Stomach (tissue), 9 donors: ENCODE data around the gene MAPT. TPM values are rescaled to one million over a fixed set of nuclear protein-coding genes. Genes with fewer than 3 reads are reported as not detected.

ENCODE experiments used
- DNase-seq, 2 donors: peaks; one replicate each; pipeline versions ENCODE4 v3.0.0 to v3.0.0-alpha.2; 2013 to 2019
- H3K27ac ChIP-seq, 5 donors: fragments of 200-600 bp in 4 of 5; sonication (generic) in 4 of 5; one replicate each; pipeline ENCODE4 v1.5.1; 2013 to 2019; ENCODE audit warnings: mild to moderate bottlenecking in 1 of 5, moderate library complexity in 1 of 5
- H3K27me3 ChIP-seq, 3 donors: fragments of 200-600 bp; sonication (generic); one replicate each; pipeline ENCODE4 v1.5.1; 2017 to 2019; ENCODE audit warnings: mixed run types in 1 of 3
- H3K36me3 ChIP-seq, 4 donors: fragments of 200-600 bp; sonication (generic); 1 replicate in 3 of 4; 2 replicates in 1 of 4; pipeline ENCODE4 v1.5.1; 2016 to 2019
- H3K4me1 ChIP-seq, 4 donors: fragments of 200-600 bp; sonication (generic); one replicate each; pipeline ENCODE4 v1.5.1; 2016 to 2019
- H3K4me3 ChIP-seq, 4 donors: fragments of 200-600 bp; sonication (generic) in 3 of 4; one replicate each; pipeline ENCODE4 v1.5.1; 2016 to 2019; ENCODE audit warnings: mild to moderate bottlenecking in 1 of 4
- H3K9me3 ChIP-seq, 4 donors: fragments of 200-600 bp; sonication (generic); one replicate each; pipeline ENCODE4 v1.5.1; 2016 to 2019
- EP300 ChIP-seq: sonication (generic); formaldehyde crosslinking; IDR thresholded peaks from one replicate; pipeline ENCODE4 v1.6.1; 2017; ENCODE audit warnings: antibody characterized with exemption
- POLR2A ChIP-seq, 4 donors: fragments of 450-650 bp; IDR thresholded peaks; one replicate each; pipeline ENCODE4 v1.6.1; 2016; ENCODE audit warnings: antibody characterized with exemption in 4 of 4, control low read depth in 2 of 4, mild to moderate bottlenecking in 1 of 4, moderate library complexity in 1 of 4
- POLR2AphosphoS5 ChIP-seq, 3 donors: sonication (generic); formaldehyde crosslinking; IDR thresholded peaks; one replicate each; pipeline ENCODE4 v1.6.1; 2016; ENCODE audit warnings: antibody characterized with exemption in 3 of 3
- WGBS, 5 donors: extraction: QIAGEN DNeasy Blood & Tissue Kit in 3 of 5; methylation state at CpG; one replicate each; pipeline versions ENCODE4 v1.1.5 to v1.1.7; 2013 to 2018; 5-methylcytosine and 5-hydroxymethylcytosine counted together
- intact Hi-C: fragments of 100-400 bp; cut with DNase I; formaldehyde crosslinking; loops from one replicate; pipeline ENCODE4 v1.15.1; 2023; ENCODE audit warnings: low total_unique reads
- polyA plus RNA-seq, 3 donors: library from polyadenylated mRNA; stranded (reverse); fragments of 200-250 nt; gene quantifications; one replicate each; pipeline ENCODE4 v1.2.3, GENCODE V29; 2013
- total RNA-seq, 5 donors: library from RNA; depleted of rRNA; stranded (reverse); fragments of >200 nt; gene quantifications; one replicate each; pipeline versions ENCODE4 v1.1.0 to v1.2.3, GENCODE V29; 2014 to 2016
- TF ChIP-seq, protein P1 (sequence below), 7 experiments: fragments of 450-650 bp in 4 of 7; fragments of 200-600 bp in 3 of 7; sonication (generic) in 3 of 7; IDR thresholded peaks; one replicate each; pipeline ENCODE4 v1.5.1; 2016 to 2019; ENCODE audit warnings: antibody characterized with exemption in 7 of 7, control low read depth in 2 of 7, mild to moderate bottlenecking in 1 of 7
- donor health status: healthy with polysubstance abuse.
- donor health status: Bipolar disorder and iron deficiency.
- donor health status: healthy.

The MAPT gene
- total and polyA plus RNA-seq, 8 donors: 0.44 to 4.1 (median 1.7) TPM; not detected in 1

DNA sequence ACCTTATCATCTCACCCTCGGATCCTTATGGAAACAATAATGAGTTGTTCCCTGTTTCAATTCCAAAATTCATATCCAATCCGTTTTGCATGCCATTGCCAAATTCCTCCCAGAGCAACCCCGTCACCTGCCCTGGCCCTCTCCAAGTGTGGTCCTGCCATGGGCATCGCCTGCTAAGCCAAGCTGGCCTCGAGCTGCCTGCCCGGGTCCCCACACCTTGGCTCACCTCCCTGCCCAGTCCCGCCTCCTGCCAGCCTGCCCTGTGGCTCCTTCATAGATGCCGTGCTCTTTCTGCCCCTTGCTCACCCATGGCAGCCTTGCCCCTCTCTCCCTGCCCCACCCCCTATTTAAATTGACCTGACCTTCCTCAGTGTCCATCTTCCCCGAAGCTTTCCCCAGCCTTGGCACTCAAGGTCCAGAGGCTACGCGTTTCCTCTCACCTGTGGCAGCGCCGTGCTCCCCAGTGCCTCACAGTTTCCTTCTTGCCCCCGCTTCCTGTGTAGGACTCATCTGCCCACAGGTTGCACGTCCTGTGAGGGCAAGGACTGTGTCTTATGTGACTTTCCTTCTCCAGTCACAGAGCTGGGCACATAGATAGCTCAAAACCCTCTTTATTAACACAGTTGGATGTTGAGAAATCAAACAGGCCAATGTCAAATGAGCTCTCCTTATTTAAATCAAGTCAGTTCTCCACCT lies 12.7 kb downstream of the MAPT start:
- DNase-seq: no peak
- Histone ChIP-seq H3K4me3 (no peak overlapping the region), H3K9me3 (peaks cover 0 to 2% (median 1%) of the 10 kb centered on the region in 4 donors), H3K27ac (no peak overlapping the region), H3K36me3 (no peaks in the 10 kb centered on the region), H3K27me3 (peaks cover 0 to 32% (median 16%) of the 10 kb centered on the region in 3 donors), H3K4me1 (peaks cover 0 to 6% (median 2%) of the 10 kb centered on the region in 4 donors)
- TF ChIP-seq, protein P1, sequence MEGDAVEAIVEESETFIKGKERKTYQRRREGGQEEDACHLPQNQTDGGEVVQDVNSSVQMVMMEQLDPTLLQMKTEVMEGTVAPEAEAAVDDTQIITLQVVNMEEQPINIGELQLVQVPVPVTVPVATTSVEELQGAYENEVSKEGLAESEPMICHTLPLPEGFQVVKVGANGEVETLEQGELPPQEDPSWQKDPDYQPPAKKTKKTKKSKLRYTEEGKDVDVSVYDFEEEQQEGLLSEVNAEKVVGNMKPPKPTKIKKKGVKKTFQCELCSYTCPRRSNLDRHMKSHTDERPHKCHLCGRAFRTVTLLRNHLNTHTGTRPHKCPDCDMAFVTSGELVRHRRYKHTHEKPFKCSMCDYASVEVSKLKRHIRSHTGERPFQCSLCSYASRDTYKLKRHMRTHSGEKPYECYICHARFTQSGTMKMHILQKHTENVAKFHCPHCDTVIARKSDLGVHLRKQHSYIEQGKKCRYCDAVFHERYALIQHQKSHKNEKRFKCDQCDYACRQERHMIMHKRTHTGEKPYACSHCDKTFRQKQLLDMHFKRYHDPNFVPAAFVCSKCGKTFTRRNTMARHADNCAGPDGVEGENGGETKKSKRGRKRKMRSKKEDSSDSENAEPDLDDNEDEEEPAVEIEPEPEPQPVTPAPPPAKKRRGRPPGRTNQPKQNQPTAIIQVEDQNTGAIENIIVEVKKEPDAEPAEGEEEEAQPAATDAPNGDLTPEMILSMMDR (IDR thresholded peaks at IDR 0.05): no peak
- TF ChIP-seq POLR2AphosphoS5 (IDR thresholded peaks at IDR 0.05): no peak
- WGBS, 5 donors: 70 to 78% (median 72%) methylated on average over 15 of the region's 15 CpGs
- intact Hi-C loops: no loop called here

DNA sequence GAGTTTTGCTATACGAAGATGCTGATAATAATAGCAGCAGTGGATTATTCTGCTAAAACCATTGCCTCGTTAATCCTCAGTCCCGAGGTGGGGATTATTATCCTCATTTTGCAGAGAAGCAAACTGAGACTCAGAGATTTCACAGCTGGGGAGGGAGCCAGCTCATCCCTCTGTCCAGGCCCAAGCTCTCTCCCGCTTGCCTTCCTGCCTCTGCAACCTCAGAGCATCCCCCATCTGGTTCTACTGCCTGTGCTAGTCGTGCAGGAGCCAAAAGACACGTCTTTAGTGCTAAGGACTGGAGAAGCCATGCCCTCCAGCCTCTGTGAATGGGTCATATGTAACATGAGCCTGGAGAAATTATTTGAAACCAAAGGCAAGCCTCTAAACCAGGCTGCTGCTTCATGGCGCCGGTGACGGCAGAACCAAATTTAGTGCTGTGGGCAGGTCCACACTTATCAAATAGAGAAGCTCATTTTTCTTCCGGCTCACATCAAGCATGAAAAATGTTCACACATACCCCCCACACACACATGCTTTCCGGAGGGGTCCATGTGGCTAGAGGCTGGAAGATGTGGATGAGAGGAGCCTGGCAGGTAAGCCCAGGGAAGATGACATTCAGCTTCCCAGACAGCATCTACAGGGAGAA lies 13.5 kb downstream of the MAPT start:
- WGBS, 5 donors: 51 to 64% (median 61%) methylated on average over 11 of the region's 11 CpGs
- Histone ChIP-seq H3K4me3 (no peak overlapping the region), H3K27ac (no peak overlapping the region)

DNA sequence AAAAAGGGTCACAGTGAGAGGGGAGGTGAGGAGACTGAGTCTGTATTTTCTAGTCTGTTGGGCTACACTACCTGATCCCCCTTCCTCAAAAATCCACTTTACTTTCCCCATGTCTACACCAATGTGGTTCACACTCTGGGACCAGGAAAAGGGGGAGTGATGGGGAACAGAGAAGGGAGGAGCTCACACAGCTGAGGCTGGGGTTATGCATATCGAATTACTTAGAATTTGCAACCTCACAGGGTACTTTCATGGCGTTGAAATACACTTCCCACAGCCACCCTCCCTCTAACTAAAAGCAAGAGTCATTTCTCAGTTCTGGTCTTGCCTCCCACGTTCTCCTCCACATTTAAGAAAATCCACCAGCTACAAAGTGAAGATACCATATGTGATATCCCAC lies 14.1 kb downstream of the MAPT start:
- intact Hi-C loops: no loop called here
- peaks cover 0 to 32% (median 16%) of the 10 kb centered on the region in 3 donors for H3K27me3 ChIP-seq
- H3K4me3 ChIP-seq: no peak overlapping the region
- no peaks in the 10 kb centered on the region for H3K4me1 ChIP-seq
- H3K9me3 ChIP-seq: peaks cover 0 to 15% (median 12%) of the 10 kb centered on the region in 4 donors
- H3K27ac ChIP-seq: no peak overlapping the region
- no peaks in the 10 kb centered on the region for H3K36me3 ChIP-seq
- no peak for DNase-seq
- 21 to 48% (median 37%) methylated on average over 3 of the region's 3 CpGs for WGBS, 5 donors
- TF ChIP-seq POLR2AphosphoS5 (IDR thresholded peaks at IDR 0.05): no peak
- TF ChIP-seq, protein P1 (IDR thresholded peaks at IDR 0.05): no peak
- TF ChIP-seq POLR2A (IDR thresholded peaks at IDR 0.05): no peak
- TF ChIP-seq EP300: no peak

More for the DNA sequence above, 13.5 kb downstream of the MAPT start:
- no peak for DNase-seq
- TF ChIP-seq POLR2A (IDR thresholded peaks at IDR 0.05) (no peak), POLR2AphosphoS5 (IDR thresholded peaks at IDR 0.05) (no peak), EP300 (no peak)
- TF ChIP-seq, protein P1 (IDR thresholded peaks at IDR 0.05): no peak
- H3K4me1 ChIP-seq: peaks cover 0 to 5% (median 2%) of the 10 kb centered on the region in 4 donors
- intact Hi-C loops: no loop called here
- peaks cover 0 to 32% (median 16%) of the 10 kb centered on the region in 3 donors for H3K27me3 ChIP-seq
- H3K36me3 ChIP-seq: no peaks in the 10 kb centered on the region
- peaks cover 0 to 10% (median 9%) of the 10 kb centered on the region in 4 donors for H3K9me3 ChIP-seq

DNA sequence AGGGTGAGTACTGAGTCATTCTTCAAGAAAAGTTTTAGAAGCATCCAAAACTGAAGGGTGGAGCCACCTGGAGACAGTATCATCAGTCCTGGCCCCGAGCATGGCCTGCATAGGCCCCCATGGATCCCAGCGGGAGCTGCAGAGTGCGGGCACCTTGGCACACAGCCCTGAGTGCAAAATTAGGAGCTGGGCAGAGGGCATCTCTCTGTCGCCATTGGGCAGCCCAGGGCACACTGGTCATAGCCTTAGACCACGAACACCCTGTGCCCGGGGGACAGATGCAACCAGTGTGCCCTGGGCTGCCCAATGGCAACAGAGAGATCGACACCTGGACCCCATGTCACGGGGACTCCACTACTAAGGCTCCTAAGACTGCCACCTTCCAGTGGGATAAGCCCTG lies 14.6 kb downstream of the MAPT start:
- Histone ChIP-seq H3K9me3 (peaks cover 0 to 15% (median 12%) of the 10 kb centered on the region in 4 donors), H3K36me3 (no peaks in the 10 kb centered on the region), H3K4me1 (no peaks in the 10 kb centered on the region), H3K27ac (no peak overlapping the region), H3K27me3 (peaks cover 0 to 32% (median 16%) of the 10 kb centered on the region in 3 donors), H3K4me3 (no peak overlapping the region)
- DNase-seq: no peak
- intact Hi-C loops: no loop called here
- WGBS, 5 donors: 76 to 89% (median 85%) methylated on average over 7 to 8 of the region's 8 CpGs
- TF ChIP-seq EP300 (no peak), POLR2AphosphoS5 (IDR thresholded peaks at IDR 0.05) (no peak), POLR2A (IDR thresholded peaks at IDR 0.05) (no peak)
- TF ChIP-seq, protein P1 (IDR thresholded peaks at IDR 0.05): no peak
